Right atrium auricular region (tissue), 2 donors: ENCODE results near the gene KLHDC4. TPM values are rescaled to one million over a fixed set of nuclear protein-coding genes. Genes with fewer than 3 reads are reported as not detected.

Experiments used
- DNase-seq: peaks from one replicate; pipeline ENCODE4 v3.0.0-alpha.2; 2019; ENCODE audit warnings: low spot score
- H3K27ac ChIP-seq, 2 donors: fragments of 200-600 bp; sonication (generic); 1 replicate in 1 of 2; 2 replicates in 1 of 2; pipeline ENCODE4 v1.5.1; 2016 to 2019
- H3K27me3 ChIP-seq, 2 donors: fragments of 200-600 bp; sonication (generic); one replicate each; pipeline versions ENCODE4 v1.5.1 to v1.6.0; 2017 to 2019
- H3K36me3 ChIP-seq: fragments of 200-600 bp; sonication (generic); one replicate; pipeline ENCODE4 v1.5.1; 2016
- H3K4me1 ChIP-seq, 2 donors: fragments of 200-600 bp; sonication (generic); one replicate each; pipeline versions ENCODE4 v1.5.1 to v1.6.0; 2017 to 2019
- H3K4me3 ChIP-seq, 2 donors: fragments of 200-600 bp; sonication (generic); 1 replicate in 1 of 2; 2 replicates in 1 of 2; pipeline ENCODE4 v1.5.1; 2017 to 2019; ENCODE audit warnings: mild to moderate bottlenecking in 1 of 2, moderate library complexity in 1 of 2
- H3K9me3 ChIP-seq, 2 donors: fragments of 200-600 bp; sonication (generic); one replicate each; pipeline ENCODE4 v1.5.1; 2019
- CTCF ChIP-seq, 2 donors: fragments of 200-600 bp; sonication (generic); IDR thresholded peaks; one replicate each; pipeline ENCODE4 v1.5.1; 2019; ENCODE audit warnings: antibody characterized with exemption in 2 of 2
- total RNA-seq, 2 donors: library from RNA; depleted of rRNA; stranded (reverse); fragments of >200 nt; gene quantifications; one replicate each; pipeline ENCODE4 v1.1.0, GENCODE V29; 2016

KLHDC4 gene
- total RNA-seq, 2 donors from 2014 or later: 11.8 to 12.6 TPM

GRCh38 chr16:87662254-87663204 lies 103.3 kb downstream of the KLHDC4 start:
- no peak for TF ChIP-seq CTCF (IDR thresholded peaks at IDR 0.05)

DNA sequence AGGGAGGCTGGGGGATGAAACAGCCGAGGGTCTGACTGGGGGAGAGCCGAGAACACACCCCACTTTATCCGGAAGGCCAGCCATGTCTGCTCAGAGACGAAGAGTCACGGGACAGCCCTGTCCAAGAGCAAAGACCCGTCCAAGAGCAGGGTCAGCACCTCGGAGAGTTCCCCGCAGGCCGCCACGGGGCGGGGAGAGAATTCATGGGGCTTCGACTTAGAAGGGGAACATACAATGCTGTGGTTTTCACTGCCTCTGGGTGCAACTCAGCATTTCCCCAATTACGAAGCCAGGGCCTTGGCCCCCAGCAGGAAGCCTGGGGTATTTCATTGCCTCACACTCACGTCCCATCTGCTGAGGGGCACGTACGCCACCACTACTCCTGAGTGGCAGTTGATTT lies 104.2 kb downstream of the KLHDC4 start:
- Histone ChIP-seq H3K4me3 (no peak overlapping the region), H3K4me1 (no peaks in the 10 kb centered on the region), H3K9me3 (peaks cover 0 to 6% of the 10 kb centered on the region in 2 donors), H3K36me3 (no peaks in the 10 kb centered on the region), H3K27me3 (no peaks in the 10 kb centered on the region), H3K27ac (no peak overlapping the region)
- DNase-seq: no peak
- no peak for TF ChIP-seq CTCF (IDR thresholded peaks at IDR 0.05)

More at GRCh38 chr16:87662254-87663204, 103.3 kb downstream of the KLHDC4 start:
- no peak overlapping the region for H3K4me3 ChIP-seq
- peaks cover 0 to 4% of the 10 kb centered on the region in 2 donors for H3K9me3 ChIP-seq
- DNase-seq: no peak
- H3K27ac ChIP-seq: no peak overlapping the region
- no peaks in the 10 kb centered on the region for H3K4me1 ChIP-seq
- H3K27me3 ChIP-seq: no peaks in the 10 kb centered on the region
- H3K36me3 ChIP-seq: no peaks in the 10 kb centered on the region

GRCh38 chr16:87658564-87659225 lies 107.1 kb downstream of the KLHDC4 start:
- Histone ChIP-seq H3K27me3 (no peaks in the 10 kb centered on the region), H3K9me3 (peaks cover 0 to 6% of the 10 kb centered on the region in 2 donors), H3K27ac (no peak overlapping the region), H3K4me1 (no peaks in the 10 kb centered on the region), H3K36me3 (no peaks in the 10 kb centered on the region), H3K4me3 (no peak overlapping the region)
- no peak for DNase-seq
- no peak for TF ChIP-seq CTCF (IDR thresholded peaks at IDR 0.05)

Other genes starting within 250 kb of the KLHDC4 start
- under 1 TPM; 0.08 to 0.11 TPM for gene JPH3, start 163.5 kb downstream of the KLHDC4 start, total RNA-seq
- 10 to 100 TPM in 1 of 2 donors, 1 to 10 TPM in 1; 5.8 to 12.8 TPM for gene SLC7A5, start 103.5 kb upstream of the KLHDC4 start, total RNA-seq
- not detected for gene CA5A, start 170.5 kb upstream of the KLHDC4 start, total RNA-seq
- 10 to 100 TPM; 10.4 to 14.4 TPM for gene BANP, start 185.4 kb upstream of the KLHDC4 start, total RNA-seq